HL-60 (cell line): ENCODE results near the gene CCDC66.

Experiments
- DNase-seq, 2 experiments: peaks; one replicate each; pipeline ENCODE4 v3.0.0-alpha.2; 2010 to 2020; ENCODE audit warnings: low read depth in 1 of 2, low spot score in 1 of 2
- H3K27ac ChIP-seq: fragments of 250-450 bp; sonication (Bioruptor Pico); replicated peaks from 2 replicates; pipeline ENCODE4 v1.5.1; 2020; ENCODE audit warnings: mild to moderate bottlenecking, moderate library complexity
- H3K27me3 ChIP-seq: fragments of 250-450 bp; sonication (Bioruptor Pico); 2 replicates; pipeline ENCODE4 v1.5.1; 2021; ENCODE audit warnings: mild to moderate bottlenecking, moderate library complexity; ENCODE audit not compliant: insufficient read depth, poor library complexity, severe bottlenecking
- H3K4me3 ChIP-seq: replicated peaks from 2 replicates; pipeline ENCODE4 v1.5.1; 2011; ENCODE audit warnings: mild to moderate bottlenecking, control low read depth, low read length; ENCODE audit not compliant: insufficient read depth
- GABPA ChIP-seq: IDR thresholded peaks from 2 replicates; pipeline ENCODE4 v1.6.1; 2012; ENCODE audit warnings: low read depth
- POLR2AphosphoS5 ChIP-seq: IDR thresholded peaks from 2 replicates; pipeline ENCODE4 v1.6.1; 2012; ENCODE audit warnings: low read depth
- SPI1 ChIP-seq: IDR thresholded peaks from 2 replicates; pipeline ENCODE4 v1.6.1; 2012; ENCODE audit warnings: low read depth, mild to moderate bottlenecking, borderline replicate concordance
- TF ChIP-seq, protein P1 (sequence below): IDR thresholded peaks from one replicate; pipeline ENCODE4 v1.5.1; 2011; ENCODE audit warnings: low read length, control low read depth, inconsistent platforms; ENCODE audit not compliant: insufficient read depth
- TF ChIP-seq, protein P2 (sequence below): IDR thresholded peaks from 2 replicates; pipeline ENCODE4 v1.6.1; 2012; ENCODE audit warnings: low read depth; ENCODE audit not compliant: insufficient replicate concordance

The CCDC66 gene

DNA sequence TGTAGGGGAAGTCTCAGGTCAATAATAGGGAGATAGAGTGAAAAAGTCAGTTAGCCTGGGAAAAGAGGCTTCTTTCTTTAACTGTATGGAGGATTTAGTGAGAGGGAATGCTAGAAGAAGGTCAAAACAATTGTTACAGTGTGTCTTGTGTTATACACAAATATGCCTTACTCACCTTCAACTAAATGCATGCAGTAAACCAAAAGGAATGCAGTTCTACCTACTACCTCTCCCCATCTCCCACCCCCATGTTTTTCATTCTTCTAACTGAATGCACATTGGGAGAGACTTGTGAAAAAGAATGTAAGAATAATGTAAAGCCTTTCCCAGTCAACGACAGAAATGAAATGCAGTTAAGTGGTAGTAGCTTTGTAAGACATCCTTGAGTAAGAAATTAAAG lies 33.8 kb downstream of the CCDC66 start:
- Histone ChIP-seq H3K4me3 (no peak overlapping the region), H3K27ac (peak overlapping the region; percentile 48), H3K27me3 (no peaks in the 10 kb centered on the region)
- TF ChIP-seq, protein P1, sequence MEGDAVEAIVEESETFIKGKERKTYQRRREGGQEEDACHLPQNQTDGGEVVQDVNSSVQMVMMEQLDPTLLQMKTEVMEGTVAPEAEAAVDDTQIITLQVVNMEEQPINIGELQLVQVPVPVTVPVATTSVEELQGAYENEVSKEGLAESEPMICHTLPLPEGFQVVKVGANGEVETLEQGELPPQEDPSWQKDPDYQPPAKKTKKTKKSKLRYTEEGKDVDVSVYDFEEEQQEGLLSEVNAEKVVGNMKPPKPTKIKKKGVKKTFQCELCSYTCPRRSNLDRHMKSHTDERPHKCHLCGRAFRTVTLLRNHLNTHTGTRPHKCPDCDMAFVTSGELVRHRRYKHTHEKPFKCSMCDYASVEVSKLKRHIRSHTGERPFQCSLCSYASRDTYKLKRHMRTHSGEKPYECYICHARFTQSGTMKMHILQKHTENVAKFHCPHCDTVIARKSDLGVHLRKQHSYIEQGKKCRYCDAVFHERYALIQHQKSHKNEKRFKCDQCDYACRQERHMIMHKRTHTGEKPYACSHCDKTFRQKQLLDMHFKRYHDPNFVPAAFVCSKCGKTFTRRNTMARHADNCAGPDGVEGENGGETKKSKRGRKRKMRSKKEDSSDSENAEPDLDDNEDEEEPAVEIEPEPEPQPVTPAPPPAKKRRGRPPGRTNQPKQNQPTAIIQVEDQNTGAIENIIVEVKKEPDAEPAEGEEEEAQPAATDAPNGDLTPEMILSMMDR = no peak
- TF ChIP-seq GABPA (no peak), SPI1 (no peak), POLR2AphosphoS5 (no peak)
- TF ChIP-seq, protein P2, sequence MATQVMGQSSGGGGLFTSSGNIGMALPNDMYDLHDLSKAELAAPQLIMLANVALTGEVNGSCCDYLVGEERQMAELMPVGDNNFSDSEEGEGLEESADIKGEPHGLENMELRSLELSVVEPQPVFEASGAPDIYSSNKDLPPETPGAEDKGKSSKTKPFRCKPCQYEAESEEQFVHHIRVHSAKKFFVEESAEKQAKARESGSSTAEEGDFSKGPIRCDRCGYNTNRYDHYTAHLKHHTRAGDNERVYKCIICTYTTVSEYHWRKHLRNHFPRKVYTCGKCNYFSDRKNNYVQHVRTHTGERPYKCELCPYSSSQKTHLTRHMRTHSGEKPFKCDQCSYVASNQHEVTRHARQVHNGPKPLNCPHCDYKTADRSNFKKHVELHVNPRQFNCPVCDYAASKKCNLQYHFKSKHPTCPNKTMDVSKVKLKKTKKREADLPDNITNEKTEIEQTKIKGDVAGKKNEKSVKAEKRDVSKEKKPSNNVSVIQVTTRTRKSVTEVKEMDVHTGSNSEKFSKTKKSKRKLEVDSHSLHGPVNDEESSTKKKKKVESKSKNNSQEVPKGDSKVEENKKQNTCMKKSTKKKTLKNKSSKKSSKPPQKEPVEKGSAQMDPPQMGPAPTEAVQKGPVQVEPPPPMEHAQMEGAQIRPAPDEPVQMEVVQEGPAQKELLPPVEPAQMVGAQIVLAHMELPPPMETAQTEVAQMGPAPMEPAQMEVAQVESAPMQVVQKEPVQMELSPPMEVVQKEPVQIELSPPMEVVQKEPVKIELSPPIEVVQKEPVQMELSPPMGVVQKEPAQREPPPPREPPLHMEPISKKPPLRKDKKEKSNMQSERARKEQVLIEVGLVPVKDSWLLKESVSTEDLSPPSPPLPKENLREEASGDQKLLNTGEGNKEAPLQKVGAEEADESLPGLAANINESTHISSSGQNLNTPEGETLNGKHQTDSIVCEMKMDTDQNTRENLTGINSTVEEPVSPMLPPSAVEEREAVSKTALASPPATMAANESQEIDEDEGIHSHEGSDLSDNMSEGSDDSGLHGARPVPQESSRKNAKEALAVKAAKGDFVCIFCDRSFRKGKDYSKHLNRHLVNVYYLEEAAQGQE = no peak
- no peak for DNase-seq

DNA sequence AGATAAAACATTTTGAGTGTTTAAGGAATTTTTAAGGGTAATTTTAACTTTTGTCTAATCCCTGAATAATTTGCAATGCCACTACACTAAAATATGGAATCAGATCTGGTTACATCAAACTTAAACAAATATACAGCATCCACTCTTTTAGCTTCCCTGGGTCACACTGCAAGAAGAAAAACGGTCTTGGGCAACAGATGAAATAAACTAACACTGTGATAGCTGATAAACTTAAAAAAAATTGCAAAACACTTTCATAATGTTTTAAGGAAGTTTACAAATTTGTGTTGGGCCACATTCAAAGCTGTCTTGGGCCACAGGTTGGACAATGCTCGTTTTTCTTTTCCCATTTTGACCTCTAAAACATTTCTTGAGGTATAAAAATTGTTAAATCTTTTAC lies 34.3 kb downstream of the CCDC66 start:
- DNase-seq = peak in 1 of 2 experiments; percentile 48
- peak overlapping the region; percentile 63 for H3K27ac ChIP-seq
- H3K4me3 ChIP-seq = no peak overlapping the region
- TF ChIP-seq GABPA = no peak
- TF ChIP-seq POLR2AphosphoS5 = no peak
- TF ChIP-seq, protein P1 = no peak
- no peak for TF ChIP-seq SPI1
- TF ChIP-seq, protein P2 = no peak
- no peaks in the 10 kb centered on the region for H3K27me3 ChIP-seq

DNA sequence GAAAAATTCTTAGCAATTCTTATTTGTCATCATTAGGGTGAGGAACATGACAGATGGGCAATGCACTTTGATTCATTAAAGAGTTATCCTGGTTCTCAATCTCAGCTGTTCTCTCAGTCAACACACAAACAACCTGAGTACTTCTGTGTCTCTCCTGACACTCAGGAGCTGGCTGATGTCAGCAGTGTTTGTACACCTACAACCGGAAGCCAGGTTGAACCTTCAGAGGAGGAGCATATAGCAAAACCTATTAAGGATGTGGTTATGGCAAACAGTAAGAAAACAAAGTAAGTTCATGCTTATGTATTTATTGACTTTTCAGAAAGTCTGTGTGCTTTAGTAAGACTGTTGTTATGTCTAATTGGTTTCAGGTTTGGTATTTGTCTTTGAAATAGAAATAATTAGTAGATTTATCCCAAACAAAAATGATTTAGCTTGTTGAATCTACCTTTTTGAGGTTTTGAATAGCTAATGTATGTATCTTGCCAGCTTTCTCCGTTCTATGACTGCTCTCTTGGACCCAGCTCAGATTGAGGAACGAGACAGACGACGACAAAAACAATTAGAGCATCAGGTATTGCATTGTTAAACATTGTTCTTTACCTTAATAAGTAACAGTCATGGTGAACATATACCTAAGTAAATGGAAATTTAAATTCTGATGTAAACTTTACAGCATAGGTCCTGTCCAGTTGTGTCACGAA lies 36.6 kb downstream of the CCDC66 start:
- TF ChIP-seq, protein P1 = no peak
- TF ChIP-seq SPI1 = no peak
- TF ChIP-seq POLR2AphosphoS5 = no peak
- TF ChIP-seq GABPA = no peak
- TF ChIP-seq, protein P2 = no peak
- no peak overlapping the region for H3K4me3 ChIP-seq
- DNase-seq = no peak
- H3K27ac ChIP-seq = no peak overlapping the region
- H3K27me3 ChIP-seq = no peaks in the 10 kb centered on the region
